Spleen (tissue), 7 donors: ENCODE measurements around the gene SSRP1.

Source experiments
- POLR2A ChIP-seq, 3 donors: fragments of 450-650 bp; IDR thresholded peaks; one replicate each; pipeline ENCODE4 v1.5.1; 2017; ENCODE audit warnings: antibody characterized with exemption in 3 of 3, mild to moderate bottlenecking in 1 of 3
- POLR2AphosphoS5 ChIP-seq, 3 donors: sonication (generic); formaldehyde crosslinking; IDR thresholded peaks; one replicate each; pipeline ENCODE4 v1.5.1; 2017; ENCODE audit warnings: antibody characterized with exemption in 3 of 3
- TF ChIP-seq, protein P1 (sequence below), 11 experiments: fragments of 200-600 bp in 7 of 11; fragments of 450-650 bp in 4 of 11; sonication (generic) in 4 of 11; IDR thresholded peaks in 8 of 11; conservative IDR thresholded peaks in 3 of 11; 1 replicate in 7 of 11; 2 replicates in 4 of 11; pipeline versions ENCODE4 v1.4.0 to v1.8.0; 2016 to 2021; ENCODE audit warnings: antibody characterized with exemption in 11 of 11, inconsistent platforms in 4 of 11, mild to moderate bottlenecking in 1 of 11
- donor health status: DM: no; HTN: no; CAD: no; lungs with moderate emphysema.
- donor health status: DM: no; HTN: no; CAD: no.
- donor health status: DM: no; HTN: no; CAD: no.

DNA sequence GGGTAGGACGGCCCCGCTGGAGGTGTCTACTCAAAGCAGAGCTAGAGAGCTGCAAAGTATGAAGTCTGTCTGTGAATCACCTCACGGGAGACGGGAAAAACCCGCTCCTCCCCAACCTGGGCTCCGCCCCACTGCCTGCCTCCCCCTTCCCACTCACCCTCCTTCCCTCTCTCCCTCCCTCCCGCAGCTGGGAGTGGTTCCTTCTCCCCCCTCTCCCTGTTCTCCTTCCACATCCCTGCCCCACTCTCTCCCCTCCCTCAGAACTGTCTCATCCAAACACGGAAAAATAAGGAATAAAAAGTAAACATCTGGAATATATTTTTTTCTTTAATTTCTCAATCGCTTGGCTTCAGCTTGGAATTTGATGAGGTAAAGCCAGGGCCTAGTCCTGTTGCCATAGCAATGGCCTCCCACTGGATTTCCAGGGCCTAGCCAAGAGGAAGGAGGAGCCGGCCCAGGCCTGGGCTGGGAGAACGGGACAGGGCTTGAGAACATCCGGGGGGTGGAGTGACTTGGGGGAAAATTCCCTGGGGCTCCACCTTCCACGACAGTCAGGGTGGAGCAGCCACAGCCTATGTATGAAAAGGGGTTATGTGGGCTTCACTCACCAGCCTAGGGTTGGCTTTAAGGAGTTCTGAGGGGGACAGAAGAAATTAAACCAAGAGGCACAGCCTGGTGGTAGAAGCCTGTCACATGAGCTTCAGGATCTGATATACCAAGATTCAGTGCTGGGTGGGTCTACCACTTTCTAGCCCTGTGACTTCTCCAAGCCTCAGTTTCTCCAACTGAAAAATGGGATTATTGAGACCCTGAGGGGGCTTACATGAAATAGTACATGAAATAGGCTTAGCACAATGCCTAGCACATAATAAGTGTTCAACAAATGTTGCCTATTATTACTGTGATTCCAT, 13.2 kb downstream of the SSRP1 start:
- TF ChIP-seq, protein P1, sequence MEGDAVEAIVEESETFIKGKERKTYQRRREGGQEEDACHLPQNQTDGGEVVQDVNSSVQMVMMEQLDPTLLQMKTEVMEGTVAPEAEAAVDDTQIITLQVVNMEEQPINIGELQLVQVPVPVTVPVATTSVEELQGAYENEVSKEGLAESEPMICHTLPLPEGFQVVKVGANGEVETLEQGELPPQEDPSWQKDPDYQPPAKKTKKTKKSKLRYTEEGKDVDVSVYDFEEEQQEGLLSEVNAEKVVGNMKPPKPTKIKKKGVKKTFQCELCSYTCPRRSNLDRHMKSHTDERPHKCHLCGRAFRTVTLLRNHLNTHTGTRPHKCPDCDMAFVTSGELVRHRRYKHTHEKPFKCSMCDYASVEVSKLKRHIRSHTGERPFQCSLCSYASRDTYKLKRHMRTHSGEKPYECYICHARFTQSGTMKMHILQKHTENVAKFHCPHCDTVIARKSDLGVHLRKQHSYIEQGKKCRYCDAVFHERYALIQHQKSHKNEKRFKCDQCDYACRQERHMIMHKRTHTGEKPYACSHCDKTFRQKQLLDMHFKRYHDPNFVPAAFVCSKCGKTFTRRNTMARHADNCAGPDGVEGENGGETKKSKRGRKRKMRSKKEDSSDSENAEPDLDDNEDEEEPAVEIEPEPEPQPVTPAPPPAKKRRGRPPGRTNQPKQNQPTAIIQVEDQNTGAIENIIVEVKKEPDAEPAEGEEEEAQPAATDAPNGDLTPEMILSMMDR (IDR thresholded peaks at IDR 0.05 in 8 of 11, conservative IDR thresholded peaks at IDR 0.05 in 3 of 11): no peak
- TF ChIP-seq POLR2A (IDR thresholded peaks at IDR 0.05) (no peak), POLR2AphosphoS5 (IDR thresholded peaks at IDR 0.05) (peak in 2 of 3 donors; percentile 33 to 62)
